NB4 (cell line): Measurements from ENCODE around the gene CKB.

Experiments
- DNase-seq: peaks from one replicate; pipeline ENCODE4 v3.0.0; 2010; ENCODE audit warnings: low read depth
- H3K4me3 ChIP-seq: one replicate; pipeline ENCODE4 v1.5.1; 2011; ENCODE audit warnings: mild to moderate bottlenecking, low read depth, low read length, moderate library complexity
- CTCF ChIP-seq: IDR thresholded peaks from one replicate; pipeline ENCODE4 v1.5.1; 2012; ENCODE audit warnings: low read depth, low read length
- MAX ChIP-seq: IDR thresholded peaks from 2 replicates; pipeline ENCODE4 v1.6.1; 2011; ENCODE audit warnings: low read depth, low read length
- MYC ChIP-seq: IDR thresholded peaks from 2 replicates; pipeline ENCODE4 v1.6.1; 2011; ENCODE audit warnings: low read depth, low read length
- POLR2A ChIP-seq: IDR thresholded peaks from 2 replicates; pipeline ENCODE4 v1.6.1; 2011; ENCODE audit warnings: mild to moderate bottlenecking; ENCODE audit not compliant: insufficient read length; ENCODE audit errors: extremely low read depth

CKB gene

GRCh38 chr14:103534576-103535061 is 12.0 kb upstream of the CKB start:
- TF ChIP-seq MAX (no peak), CTCF (no peak), POLR2A (no peak), MYC (no peak)
- H3K4me3 ChIP-seq = no peak overlapping the region
- no peak for DNase-seq

GRCh38 chr14:103533999-103534575 is 11.5 kb upstream of the CKB start:
- no peak for DNase-seq
- no peak overlapping the region for H3K4me3 ChIP-seq
- no peak for TF ChIP-seq MYC
- no peak for TF ChIP-seq POLR2A
- TF ChIP-seq MAX = no peak
- TF ChIP-seq CTCF = no peak

- no peak for DNase-seq
- TF ChIP-seq POLR2A (no peak), MAX (no peak), CTCF (no peak), MYC (no peak)
- H3K4me3 ChIP-seq = no peak overlapping the region
These were observed 10.7 kb upstream of the CKB start for GRCh38 chr14:103533137-103533998.

GRCh38 chr14:103532216-103533136 is 9.8 kb upstream of the CKB start:
- no peak for TF ChIP-seq POLR2A
- TF ChIP-seq CTCF = no peak
- TF ChIP-seq MYC = no peak
- no peak for TF ChIP-seq MAX
- DNase-seq = no peak
- H3K4me3 ChIP-seq = no peak overlapping the region

GRCh38 chr14:103531421-103532215 is 9.0 kb upstream of the CKB start:
- H3K4me3 ChIP-seq = no peak overlapping the region
- TF ChIP-seq MYC (no peak), MAX (no peak), POLR2A (no peak), CTCF (no peak)
- DNase-seq = no peak
